Activated CD4-positive, alpha-beta T cell treated with anti-CD3 and anti-CD28 coated beads for 4 hours (primary cell): ENCODE data around the gene SLFN12L.

ENCODE experiments used
- DNase-seq, 2 donors: peaks; one replicate each; pipeline ENCODE4 v3.0.0-alpha.2; 2020

The SLFN12L gene

DNA sequence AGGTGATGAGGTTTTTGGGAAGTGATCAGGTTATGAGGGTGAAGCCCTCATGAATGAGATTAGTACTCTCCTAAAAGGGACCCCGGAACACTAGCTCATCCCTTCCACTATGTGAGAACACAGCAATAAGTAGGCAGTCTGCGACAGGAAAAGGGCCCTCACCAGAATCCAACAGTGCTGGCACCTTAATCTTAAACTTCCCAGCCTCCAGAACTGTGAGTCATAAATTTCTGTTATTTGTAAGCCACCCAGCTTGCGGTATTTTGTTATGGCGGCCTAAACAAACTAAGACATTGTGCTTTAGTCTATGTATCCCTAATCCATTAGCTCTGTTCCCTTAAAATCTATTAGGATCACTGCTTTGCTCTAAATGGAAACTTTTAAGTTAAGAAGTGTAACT is 113.7 kb downstream of the SLFN12L start:
- DNase-seq = no peak
